ENCODE results near the gene FGFRL1.

DNA sequence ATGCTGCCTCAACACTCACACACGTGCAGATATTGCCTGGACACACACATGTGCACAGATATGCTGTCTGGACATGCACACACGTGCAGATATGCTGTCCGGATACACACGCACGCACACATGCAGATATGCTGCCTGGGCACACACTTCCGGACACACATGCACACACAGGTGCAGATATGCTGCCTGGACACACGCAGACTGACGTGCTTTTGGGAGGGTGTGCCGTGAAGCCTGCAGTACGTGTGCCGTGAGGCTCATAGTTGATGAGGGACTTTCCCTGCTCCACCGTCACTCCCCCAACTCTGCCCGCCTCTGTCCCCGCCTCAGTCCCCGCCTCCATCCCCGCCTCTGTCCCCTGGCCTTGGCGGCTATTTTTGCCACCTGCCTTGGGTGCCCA, 14.7 kb downstream of the FGFRL1 start:
- TF ChIP-seq, protein P1, sequence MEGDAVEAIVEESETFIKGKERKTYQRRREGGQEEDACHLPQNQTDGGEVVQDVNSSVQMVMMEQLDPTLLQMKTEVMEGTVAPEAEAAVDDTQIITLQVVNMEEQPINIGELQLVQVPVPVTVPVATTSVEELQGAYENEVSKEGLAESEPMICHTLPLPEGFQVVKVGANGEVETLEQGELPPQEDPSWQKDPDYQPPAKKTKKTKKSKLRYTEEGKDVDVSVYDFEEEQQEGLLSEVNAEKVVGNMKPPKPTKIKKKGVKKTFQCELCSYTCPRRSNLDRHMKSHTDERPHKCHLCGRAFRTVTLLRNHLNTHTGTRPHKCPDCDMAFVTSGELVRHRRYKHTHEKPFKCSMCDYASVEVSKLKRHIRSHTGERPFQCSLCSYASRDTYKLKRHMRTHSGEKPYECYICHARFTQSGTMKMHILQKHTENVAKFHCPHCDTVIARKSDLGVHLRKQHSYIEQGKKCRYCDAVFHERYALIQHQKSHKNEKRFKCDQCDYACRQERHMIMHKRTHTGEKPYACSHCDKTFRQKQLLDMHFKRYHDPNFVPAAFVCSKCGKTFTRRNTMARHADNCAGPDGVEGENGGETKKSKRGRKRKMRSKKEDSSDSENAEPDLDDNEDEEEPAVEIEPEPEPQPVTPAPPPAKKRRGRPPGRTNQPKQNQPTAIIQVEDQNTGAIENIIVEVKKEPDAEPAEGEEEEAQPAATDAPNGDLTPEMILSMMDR (IDR thresholded peaks at IDR 0.05; ENCODE audit: low read depth, low read length, poor library complexity, severe bottlenecking): no peak
- no peak for TF ChIP-seq EZH2phosphoT487 (IDR thresholded peaks at IDR 0.05; ENCODE audit: borderline replicate concordance, low read length)
